SK-N-SH (cell line): ENCODE results near the gene CRTC3.

Experiments used
- CTCF ChIP-seq: fragments of 200-600 bp; sonication (generic); IDR thresholded peaks from 2 replicates; pipeline ENCODE4 v1.6.1; 2017; ENCODE audit warnings: antibody characterized with exemption, mild to moderate bottlenecking, moderate library complexity
- EZH2phosphoT487 ChIP-seq: fragments of 200-600 bp; sonication (generic); IDR thresholded peaks from 2 replicates; pipeline ENCODE4 v1.6.1; 2017; ENCODE audit warnings: low read depth, mixed run types, mild to moderate bottlenecking, antibody characterized with exemption, moderate library complexity, borderline replicate concordance
- FOSL2 ChIP-seq: IDR thresholded peaks from 2 replicates; pipeline ENCODE4 v1.4.0; 2012; ENCODE audit warnings: low read depth, mild to moderate bottlenecking, moderate library complexity, borderline replicate concordance
- GATA2 ChIP-seq: sonication (generic); formaldehyde crosslinking; IDR thresholded peaks from 2 replicates; pipeline ENCODE4 v1.5.0; 2020; ENCODE audit warnings: mild to moderate bottlenecking, missing genetic modification reagents
- JUND ChIP-seq: IDR thresholded peaks from 2 replicates; pipeline ENCODE4 v1.4.0; 2012
- MEF2A ChIP-seq: IDR thresholded peaks from 2 replicates; pipeline ENCODE4 v1.4.0; 2012; ENCODE audit warnings: low read depth, borderline replicate concordance
- NFIC ChIP-seq: IDR thresholded peaks from 2 replicates; pipeline ENCODE4 v1.4.0; 2012; ENCODE audit warnings: borderline replicate concordance
- POLR2AphosphoS5 ChIP-seq: IDR thresholded peaks from 2 replicates; pipeline ENCODE4 v1.6.1; 2012; ENCODE audit warnings: low read depth, low read length
- TAF1 ChIP-seq: IDR thresholded peaks from 2 replicates; pipeline ENCODE4 v1.6.1; 2012; ENCODE audit warnings: low read depth, mild to moderate bottlenecking, low read length, moderate library complexity, borderline replicate concordance
- TCF12 ChIP-seq: IDR thresholded peaks from 2 replicates; pipeline ENCODE4 v1.4.0; 2012
- USF1 ChIP-seq: IDR thresholded peaks from 2 replicates; pipeline ENCODE4 v1.4.0; 2012; ENCODE audit warnings: low read depth, borderline replicate concordance
- TF ChIP-seq, protein P1 (sequence below): IDR thresholded peaks from 2 replicates; pipeline ENCODE4 v1.4.0; 2012; ENCODE audit warnings: low read depth, borderline replicate concordance
- TF ChIP-seq, protein P2 (sequence below): IDR thresholded peaks from 2 replicates; pipeline ENCODE4 v1.4.0; 2012; ENCODE audit warnings: low read depth

- TF ChIP-seq CTCF (no peak), JUND (no peak), GATA2 (CRISPR knock-in tag) (no peak), TAF1 (no peak), POLR2AphosphoS5 (no peak), NFIC (no peak), TCF12 (no peak), USF1 (no peak), FOSL2 (no peak), MEF2A (no peak), EZH2phosphoT487 (no peak)
- TF ChIP-seq, protein P1, sequence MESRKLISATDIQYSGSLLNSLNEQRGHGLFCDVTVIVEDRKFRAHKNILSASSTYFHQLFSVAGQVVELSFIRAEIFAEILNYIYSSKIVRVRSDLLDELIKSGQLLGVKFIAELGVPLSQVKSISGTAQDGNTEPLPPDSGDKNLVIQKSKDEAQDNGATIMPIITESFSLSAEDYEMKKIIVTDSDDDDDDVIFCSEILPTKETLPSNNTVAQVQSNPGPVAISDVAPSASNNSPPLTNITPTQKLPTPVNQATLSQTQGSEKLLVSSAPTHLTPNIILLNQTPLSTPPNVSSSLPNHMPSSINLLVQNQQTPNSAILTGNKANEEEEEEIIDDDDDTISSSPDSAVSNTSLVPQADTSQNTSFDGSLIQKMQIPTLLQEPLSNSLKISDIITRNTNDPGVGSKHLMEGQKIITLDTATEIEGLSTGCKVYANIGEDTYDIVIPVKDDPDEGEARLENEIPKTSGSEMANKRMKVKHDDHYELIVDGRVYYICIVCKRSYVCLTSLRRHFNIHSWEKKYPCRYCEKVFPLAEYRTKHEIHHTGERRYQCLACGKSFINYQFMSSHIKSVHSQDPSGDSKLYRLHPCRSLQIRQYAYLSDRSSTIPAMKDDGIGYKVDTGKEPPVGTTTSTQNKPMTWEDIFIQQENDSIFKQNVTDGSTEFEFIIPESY, result no peak
- TF ChIP-seq, protein P2, sequence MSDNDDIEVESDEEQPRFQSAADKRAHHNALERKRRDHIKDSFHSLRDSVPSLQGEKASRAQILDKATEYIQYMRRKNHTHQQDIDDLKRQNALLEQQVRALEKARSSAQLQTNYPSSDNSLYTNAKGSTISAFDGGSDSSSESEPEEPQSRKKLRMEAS, result no peak
These were observed 52.1 kb downstream of the CRTC3 start for GRCh38 chr15:90581771-90582352.
